SK-N-MC (cell line): ENCODE measurements around the gene SIX2.

Experiments
- DNase-seq: peaks from one replicate; pipeline ENCODE4 v3.0.0-alpha.2; 2011; ENCODE audit warnings: low read depth, low spot score
- H3K27ac ChIP-seq: fragments of 200-600 bp; sonication (generic); 2 replicates; pipeline ENCODE4 v1.5.1; 2016; ENCODE audit warnings: mixed run types
- H3K36me3 ChIP-seq: fragments of 200-600 bp; sonication (generic); 2 replicates; pipeline ENCODE4 v1.6.1; 2017; ENCODE audit warnings: antibody characterized with exemption, low read length, mixed read lengths; ENCODE audit not compliant: insufficient read depth
- H3K4me3 ChIP-seq: fragments of 200-600 bp; sonication (generic); 2 replicates; pipeline ENCODE4 v1.5.1; 2016
- H3K9ac ChIP-seq: fragments of 200-600 bp; sonication (generic); 2 replicates; pipeline ENCODE4 v1.8.0; 2017; ENCODE audit warnings: mixed run types, mixed read lengths; ENCODE audit not compliant: insufficient read length
- H3K9me3 ChIP-seq: fragments of 200-600 bp; sonication (generic); 2 replicates; pipeline ENCODE4 v1.6.1; 2017; ENCODE audit warnings: low read depth, mild to moderate bottlenecking, antibody characterized with exemption, low read length, moderate library complexity, mixed read lengths
- EZH2 ChIP-seq: fragments of 200-600 bp; sonication (generic); IDR thresholded peaks from one replicate; pipeline ENCODE4 v1.6.1; 2017; ENCODE audit warnings: antibody characterized with exemption
- FOXP2 ChIP-seq: optimal IDR thresholded peaks from 2 replicates; pipeline ENCODE3; 2011; ENCODE audit warnings: mild to moderate bottlenecking, moderate library complexity; ENCODE audit not compliant: insufficient read depth; ENCODE audit errors: extremely low read length, control extremely low read depth
- POLR2AphosphoS5 ChIP-seq: IDR thresholded peaks from 2 replicates; pipeline ENCODE4 v1.6.1; 2012; ENCODE audit warnings: mild to moderate bottlenecking, low read depth, low read length, borderline replicate concordance

The SIX2 gene

GRCh38 chr2:44980751-44981713 is 28.2 kb downstream of the SIX2 start:
- no peak overlapping the region for H3K9ac ChIP-seq
- no peak for TF ChIP-seq FOXP2
- no peak for TF ChIP-seq EZH2
- TF ChIP-seq POLR2AphosphoS5, result no peak
- DNase-seq, result no peak
- H3K4me3 ChIP-seq, result no peak overlapping the region
- no peak overlapping the region for H3K27ac ChIP-seq
- H3K36me3 ChIP-seq, result no peaks in the 10 kb centered on the region
- no peaks in the 10 kb centered on the region for H3K9me3 ChIP-seq

- TF ChIP-seq POLR2AphosphoS5, result no peak
Measured at GRCh38 chr2:44979581-44979980, 29.7 kb downstream of the SIX2 start.

GRCh38 chr2:44975571-44976450 is 33.4 kb downstream of the SIX2 start:
- DNase-seq, result no peak
- no peak for TF ChIP-seq EZH2
- no peak for TF ChIP-seq POLR2AphosphoS5
- TF ChIP-seq FOXP2, result no peak
- no peak overlapping the region for H3K9ac ChIP-seq
- H3K9me3 ChIP-seq, result no peaks in the 10 kb centered on the region
- no peak overlapping the region for H3K27ac ChIP-seq
- no peak overlapping the region for H3K4me3 ChIP-seq
- no peaks in the 10 kb centered on the region for H3K36me3 ChIP-seq

More at GRCh38 chr2:44979581-44979980, 29.7 kb downstream of the SIX2 start:
- Histone ChIP-seq H3K36me3 (no peaks in the 10 kb centered on the region), H3K9me3 (no peaks in the 10 kb centered on the region), H3K9ac (no peak overlapping the region), H3K4me3 (no peak overlapping the region), H3K27ac (no peak overlapping the region)
- DNase-seq, result no peak

GRCh38 chr2:44974064-44974715 is 35.1 kb downstream of the SIX2 start:
- H3K4me3 ChIP-seq, result no peak overlapping the region
- no peak overlapping the region for H3K9ac ChIP-seq
- TF ChIP-seq FOXP2 (no peak), EZH2 (no peak), POLR2AphosphoS5 (no peak)
- no peaks in the 10 kb centered on the region for H3K9me3 ChIP-seq
- no peak overlapping the region for H3K27ac ChIP-seq
- no peaks in the 10 kb centered on the region for H3K36me3 ChIP-seq
- DNase-seq, result peak; percentile 37

- no peak overlapping the region for H3K27ac ChIP-seq
- DNase-seq, result no peak
- peak overlapping the region; percentile 67 for H3K4me3 ChIP-seq
Measured at GRCh38 chr2:44972771-44973535, 36.3 kb downstream of the SIX2 start.

GRCh38 chr2:44970846-44971450 is 38.3 kb downstream of the SIX2 start:
- Histone ChIP-seq H3K27ac (no peak overlapping the region), H3K9me3 (no peaks in the 10 kb centered on the region), H3K4me3 (no peak overlapping the region), H3K9ac (no peak overlapping the region), H3K36me3 (no peaks in the 10 kb centered on the region)
- DNase-seq, result no peak
- TF ChIP-seq FOXP2 (no peak), EZH2 (no peak), POLR2AphosphoS5 (no peak)

More at GRCh38 chr2:44972771-44973535, 36.3 kb downstream of the SIX2 start:
- H3K9ac ChIP-seq, result no peak overlapping the region
- no peak for TF ChIP-seq FOXP2
- no peak for TF ChIP-seq EZH2
- no peak for TF ChIP-seq POLR2AphosphoS5
- H3K9me3 ChIP-seq, result no peaks in the 10 kb centered on the region
- H3K36me3 ChIP-seq, result no peaks in the 10 kb centered on the region

- no peak overlapping the region for H3K4me3 ChIP-seq
- DNase-seq, result no peak
- TF ChIP-seq EZH2 (no peak), POLR2AphosphoS5 (no peak), FOXP2 (no peak)
- H3K9ac ChIP-seq, result no peak overlapping the region
- H3K9me3 ChIP-seq, result no peaks in the 10 kb centered on the region
- no peaks in the 10 kb centered on the region for H3K36me3 ChIP-seq
- H3K27ac ChIP-seq, result no peak overlapping the region
Measured at GRCh38 chr2:44969936-44970335, 39.3 kb downstream of the SIX2 start.
